Liver (tissue), 2 donors: ENCODE data around the gene IFIT5.

ENCODE experiments used
- TF ChIP-seq, protein P1 (sequence below): fragments of 150-350 bp; IDR thresholded peaks from 2 replicates; pipeline ENCODE4 v1.5.1; 2017; ENCODE audit warnings: improper control_type of control experiment, low read depth, low read length; ENCODE audit not compliant: missing input control
- TF ChIP-seq, protein P2 (sequence below): IDR thresholded peaks from 2 replicates; pipeline ENCODE4 v1.6.1; 2016; ENCODE audit warnings: antibody characterized with exemption
- donor health status: healthy.

DNA sequence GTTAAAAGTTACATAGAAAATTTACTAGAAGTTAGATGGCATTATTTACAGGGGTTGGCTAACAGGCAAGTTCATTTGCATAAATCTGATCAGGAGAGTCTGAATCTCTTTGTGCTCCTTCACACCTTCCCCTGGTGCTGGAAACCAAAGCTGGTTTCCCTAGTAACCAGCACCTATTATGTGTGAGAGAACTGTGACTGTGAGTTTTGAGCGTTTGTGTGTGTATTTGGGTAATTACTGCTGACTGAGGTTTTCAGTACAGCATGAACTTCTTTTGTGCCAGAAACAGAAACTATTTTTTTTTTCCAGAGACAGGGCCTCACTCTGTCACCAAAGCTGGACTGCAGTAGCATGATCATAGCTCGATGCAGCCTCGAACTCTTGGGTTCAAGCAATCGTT is 46.8 kb upstream of the IFIT5 start:
- TF ChIP-seq, protein P1, sequence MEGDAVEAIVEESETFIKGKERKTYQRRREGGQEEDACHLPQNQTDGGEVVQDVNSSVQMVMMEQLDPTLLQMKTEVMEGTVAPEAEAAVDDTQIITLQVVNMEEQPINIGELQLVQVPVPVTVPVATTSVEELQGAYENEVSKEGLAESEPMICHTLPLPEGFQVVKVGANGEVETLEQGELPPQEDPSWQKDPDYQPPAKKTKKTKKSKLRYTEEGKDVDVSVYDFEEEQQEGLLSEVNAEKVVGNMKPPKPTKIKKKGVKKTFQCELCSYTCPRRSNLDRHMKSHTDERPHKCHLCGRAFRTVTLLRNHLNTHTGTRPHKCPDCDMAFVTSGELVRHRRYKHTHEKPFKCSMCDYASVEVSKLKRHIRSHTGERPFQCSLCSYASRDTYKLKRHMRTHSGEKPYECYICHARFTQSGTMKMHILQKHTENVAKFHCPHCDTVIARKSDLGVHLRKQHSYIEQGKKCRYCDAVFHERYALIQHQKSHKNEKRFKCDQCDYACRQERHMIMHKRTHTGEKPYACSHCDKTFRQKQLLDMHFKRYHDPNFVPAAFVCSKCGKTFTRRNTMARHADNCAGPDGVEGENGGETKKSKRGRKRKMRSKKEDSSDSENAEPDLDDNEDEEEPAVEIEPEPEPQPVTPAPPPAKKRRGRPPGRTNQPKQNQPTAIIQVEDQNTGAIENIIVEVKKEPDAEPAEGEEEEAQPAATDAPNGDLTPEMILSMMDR, result no peak
- TF ChIP-seq, protein P2, sequence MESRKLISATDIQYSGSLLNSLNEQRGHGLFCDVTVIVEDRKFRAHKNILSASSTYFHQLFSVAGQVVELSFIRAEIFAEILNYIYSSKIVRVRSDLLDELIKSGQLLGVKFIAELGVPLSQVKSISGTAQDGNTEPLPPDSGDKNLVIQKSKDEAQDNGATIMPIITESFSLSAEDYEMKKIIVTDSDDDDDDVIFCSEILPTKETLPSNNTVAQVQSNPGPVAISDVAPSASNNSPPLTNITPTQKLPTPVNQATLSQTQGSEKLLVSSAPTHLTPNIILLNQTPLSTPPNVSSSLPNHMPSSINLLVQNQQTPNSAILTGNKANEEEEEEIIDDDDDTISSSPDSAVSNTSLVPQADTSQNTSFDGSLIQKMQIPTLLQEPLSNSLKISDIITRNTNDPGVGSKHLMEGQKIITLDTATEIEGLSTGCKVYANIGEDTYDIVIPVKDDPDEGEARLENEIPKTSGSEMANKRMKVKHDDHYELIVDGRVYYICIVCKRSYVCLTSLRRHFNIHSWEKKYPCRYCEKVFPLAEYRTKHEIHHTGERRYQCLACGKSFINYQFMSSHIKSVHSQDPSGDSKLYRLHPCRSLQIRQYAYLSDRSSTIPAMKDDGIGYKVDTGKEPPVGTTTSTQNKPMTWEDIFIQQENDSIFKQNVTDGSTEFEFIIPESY, result no peak
